SK-N-SH (cell line): Measurements from ENCODE around the gene FCHSD2. TPM values are rescaled to one million over a fixed set of nuclear protein-coding genes. Genes with fewer than 3 reads are reported as not detected.

Experiments
- CTCF ChIA-PET: fragments of 300-600, 350-600 bp; formaldehyde crosslinking; extraction: SDS; loops from one replicate; lab custom pipeline; 2021; lab: Yijun Ruan, JAX
- POLR2A ChIA-PET: fragments of 350-600 bp; sonication (Branson Sonifier 250); formaldehyde crosslinking; extraction: SDS; loops from one replicate; lab custom pipeline; 2020; ENCODE audit warnings: antibody characterized with exemption, inconsistent platforms; lab: Yijun Ruan, JAX
- DNase-seq: peaks from one replicate; pipeline ENCODE4 v3.0.0; 2012
- H2AFZ ChIP-seq: fragments of 200-600 bp; sonication (generic); 2 replicates; pipeline ENCODE4 v1.8.1; 2016; ENCODE audit warnings: antibody characterized with exemption, mild to moderate bottlenecking, low read depth
- H3F3A ChIP-seq: fragments of 200-600 bp; sonication (generic); replicated peaks from 2 replicates; pipeline ENCODE3; 2016; ENCODE audit warnings: antibody characterized with exemption, mild to moderate bottlenecking; ENCODE audit not compliant: insufficient read depth
- H3K27ac ChIP-seq, 2 experiments: fragments of 200-500 bp in 1 of 2; fragments of 200-600 bp in 1 of 2; sonication (Bioruptor generic) in 1 of 2; sonication (generic), shearing (Covaris generic) in 1 of 2; 2 replicates each; pipeline versions ENCODE4 v1.5.1 to v1.6.1; 2014 to 2016; ENCODE audit warnings: low read depth in 2 of 2, inconsistent platforms in 1 of 2, low read length in 1 of 2, mild to moderate bottlenecking in 1 of 2, mixed read lengths in 1 of 2
- H3K27me3 ChIP-seq: fragments of 200-600 bp; sonication (generic), shearing (Covaris generic); 2 replicates; pipeline ENCODE4 v1.6.1; 2016; ENCODE audit warnings: mixed run types; ENCODE audit not compliant: insufficient read depth
- H3K36me3 ChIP-seq, 2 experiments: fragments of 200-500 bp in 1 of 2; fragments of 200-600 bp in 1 of 2; sonication (Bioruptor generic) in 1 of 2; sonication (generic) in 1 of 2; replicated peaks in 1 of 2; 2 replicates each; pipeline versions ENCODE3 to v1.5.1; 2014 to 2016; ENCODE audit warnings: low read length in 1 of 2, mild to moderate bottlenecking in 1 of 2; ENCODE audit not compliant: insufficient read depth in 2 of 2, control insufficient read depth in 1 of 2
- H3K4me1 ChIP-seq, 2 experiments: fragments of 200-500 bp in 1 of 2; fragments of 200-600 bp in 1 of 2; sonication (Bioruptor generic) in 1 of 2; sonication (generic), shearing (Covaris generic) in 1 of 2; 2 replicates each; pipeline versions ENCODE4 v1.5.1 to v1.6.1; 2014 to 2016; ENCODE audit warnings: low read depth in 1 of 2, low read length in 1 of 2, mixed run types in 1 of 2; ENCODE audit not compliant: insufficient read depth in 2 of 2, control insufficient read depth in 1 of 2
- H3K4me2 ChIP-seq: fragments of 200-600 bp; sonication (generic), shearing (Covaris generic); 2 replicates; pipeline ENCODE4 v1.6.1; 2017; ENCODE audit warnings: mixed run types
- H3K4me3 ChIP-seq, 2 experiments: fragments of 200-500 bp in 1 of 2; fragments of 200-600 bp in 1 of 2; sonication (Bioruptor generic) in 1 of 2; sonication (generic), shearing (Covaris generic) in 1 of 2; 2 replicates each; pipeline versions ENCODE4 v1.5.1 to v1.8.1; 2014 to 2016; ENCODE audit warnings: low read depth in 2 of 2, inconsistent platforms in 1 of 2, low read length in 1 of 2, mild to moderate bottlenecking in 1 of 2, mixed read lengths in 1 of 2, moderate library complexity in 1 of 2
- H3K79me2 ChIP-seq: fragments of 200-600 bp; sonication (generic); 2 replicates; pipeline ENCODE4 v1.8.1; 2017; ENCODE audit warnings: mild to moderate bottlenecking; ENCODE audit not compliant: insufficient read depth
- H3K9ac ChIP-seq: fragments of 200-600 bp; sonication (generic); 2 replicates; pipeline ENCODE4 v1.6.1; 2017; ENCODE audit warnings: mixed run types
- H3K9me2 ChIP-seq: fragments of 200-600 bp; sonication (generic); 2 replicates; pipeline ENCODE4 v1.6.1; 2017; ENCODE audit warnings: mixed run types
- H3K9me3 ChIP-seq: fragments of 200-600 bp; sonication (generic); 2 replicates; pipeline ENCODE4 v1.6.1; 2017; ENCODE audit warnings: mixed run types, mild to moderate bottlenecking, moderate library complexity
- H4K20me1 ChIP-seq: fragments of 200-600 bp; sonication (generic); 2 replicates; pipeline ENCODE4 v1.6.1; 2017; ENCODE audit warnings: mild to moderate bottlenecking, mixed run types; ENCODE audit not compliant: insufficient read depth
- CHD2 ChIP-seq: fragments of 150-350 bp; IDR thresholded peaks from 2 replicates; pipeline ENCODE4 v1.6.1; 2018; ENCODE audit warnings: low read length; ENCODE audit not compliant: partially characterized antibody
- ELF1 ChIP-seq: IDR thresholded peaks from 2 replicates; pipeline ENCODE4 v1.4.0; 2012
- EP300 ChIP-seq, 2 experiments: IDR thresholded peaks; 2 replicates each; pipeline versions ENCODE4 v1.4.0 to v1.6.1; 2012; ENCODE audit warnings: borderline replicate concordance in 1 of 2, low read depth in 1 of 2, low read length in 1 of 2
- FOXM1 ChIP-seq: IDR thresholded peaks from 2 replicates; pipeline ENCODE4 v1.4.0; 2012; ENCODE audit warnings: low read depth, mild to moderate bottlenecking
- GATA2 ChIP-seq: sonication (generic); formaldehyde crosslinking; IDR thresholded peaks from 2 replicates; pipeline ENCODE4 v1.5.0; 2020; ENCODE audit warnings: mild to moderate bottlenecking, missing genetic modification reagents
- JUND ChIP-seq: IDR thresholded peaks from 2 replicates; pipeline ENCODE4 v1.4.0; 2012
- MEF2A ChIP-seq: IDR thresholded peaks from 2 replicates; pipeline ENCODE4 v1.4.0; 2012; ENCODE audit warnings: low read depth, borderline replicate concordance
- NFIC ChIP-seq: IDR thresholded peaks from 2 replicates; pipeline ENCODE4 v1.4.0; 2012; ENCODE audit warnings: borderline replicate concordance
- POLR2AphosphoS5 ChIP-seq: IDR thresholded peaks from 2 replicates; pipeline ENCODE4 v1.6.1; 2012; ENCODE audit warnings: low read depth, low read length
- RAD21 ChIP-seq: IDR thresholded peaks from 2 replicates; pipeline ENCODE4 v1.6.1; 2012; ENCODE audit warnings: mild to moderate bottlenecking, low read length
- RCOR1 ChIP-seq: fragments of 150-350 bp; IDR thresholded peaks from 2 replicates; pipeline ENCODE4 v1.6.1; 2017; ENCODE audit warnings: antibody characterized with exemption, low read length
- SIN3A ChIP-seq: IDR thresholded peaks from 2 replicates; pipeline ENCODE4 v1.6.1; 2012; ENCODE audit warnings: low read depth, mild to moderate bottlenecking, low read length, moderate library complexity, borderline replicate concordance
- SMC3 ChIP-seq: IDR thresholded peaks from 2 replicates; pipeline ENCODE4 v1.6.1; 2012; ENCODE audit warnings: low read depth, low read length, improper control_type of control experiment
- TAF1 ChIP-seq: IDR thresholded peaks from 2 replicates; pipeline ENCODE4 v1.6.1; 2012; ENCODE audit warnings: low read depth, mild to moderate bottlenecking, low read length, moderate library complexity, borderline replicate concordance
- TEAD4 ChIP-seq: IDR thresholded peaks from 2 replicates; pipeline ENCODE4 v1.4.0; 2012; ENCODE audit warnings: mild to moderate bottlenecking, borderline replicate concordance; ENCODE audit not compliant: insufficient read depth
- USF2 ChIP-seq: fragments of 150-350 bp; IDR thresholded peaks from 2 replicates; pipeline ENCODE4 v1.6.1; 2017; ENCODE audit warnings: antibody characterized with exemption, low read length, low read depth, borderline replicate concordance
- YY1 ChIP-seq: IDR thresholded peaks from 2 replicates; pipeline ENCODE4 v1.4.0; 2012; ENCODE audit warnings: low read depth, mild to moderate bottlenecking
- WGBS: methylation state at CpG from one replicate; pipeline ENCODE4 v1.1.6; 2017; ENCODE audit warnings: low lambda C conversion rate; 5-methylcytosine and 5-hydroxymethylcytosine counted together
- polyA plus RNA-seq, 3 experiments: library from polyadenylated mRNA; depleted of rRNA; stranded (reverse); fragments of >200 nt; gene quantifications; 2 replicates each; pipeline ENCODE4 v1.2.3, GENCODE V29; 2012

The FCHSD2 gene
- polyA plus RNA-seq, 1 of the 3 experiments (the other 2 are of a cell fraction), result 10.4 TPM

- TF ChIP-seq EP300 (IDR thresholded peaks at IDR 0.05; ENCODE audit: borderline replicate concordance in 1 of 2, low read depth in 1 of 2, low read length in 1 of 2) (peak in 1 of 2 experiments; percentile 76; a peak in 2 of 4 replicates), JUND (no peak), RCOR1 (peak; percentile 81), GATA2 (CRISPR knock-in tag) (peak; percentile 78), USF2 (no peak), ELF1 (no peak), RAD21 (no peak), TEAD4 (no peak), SMC3 (no peak), CHD2 (peak; percentile 57), MEF2A (no peak), POLR2AphosphoS5 (no peak)
- TF ChIP-seq, all 33 proteins: peak for 4
- H3K4me3 ChIP-seq, result no peak overlapping the region
- WGBS, result 91% methylated on average over 3 of the region's 3 CpGs
- peaks cover 0 to 11% of the 10 kb centered on the region in 2 experiments; a peak in 2 of 4 replicates for H3K4me1 ChIP-seq
- H3F3A ChIP-seq, result no peaks in the 10 kb centered on the region
- ChIA-PET CTCF (interaction anchor here (0.6 kb wide), 1 partner anchor 354 kb away, joined by 3 read pairs; no protein-coding TSS in a partner anchor), POLR2A (no interaction called here)
- H3K9ac ChIP-seq, result no peak overlapping the region
- peak; percentile 44 for DNase-seq
- H3K36me3 ChIP-seq, result no peaks in the 10 kb centered on the region
- H3K27ac ChIP-seq, result no peak overlapping the region
- H3K9me2 ChIP-seq, result no peaks in the 10 kb centered on the region
- H3K4me2 ChIP-seq, result no peak overlapping the region
- no peaks in the 10 kb centered on the region for H3K27me3 ChIP-seq
- H2AFZ ChIP-seq, result no peak overlapping the region
- H3K79me2 ChIP-seq, result peaks cover 11% of the 10 kb centered on the region
- H4K20me1 ChIP-seq, result no peaks in the 10 kb centered on the region
- H3K9me3 ChIP-seq, result no peaks in the 10 kb centered on the region
These were observed 86.3 kb downstream of the FCHSD2 start for GRCh38 chr11:73055655-73056354.

GRCh38 chr11:73055002-73055401, 87.1 kb downstream of the FCHSD2 start:
- peaks cover 11% of the 10 kb centered on the region for H3K79me2 ChIP-seq
- no peak overlapping the region for H3K9ac ChIP-seq
- TF ChIP-seq FOXM1 (no peak), TAF1 (no peak), SIN3A (no peak), JUND (no peak), YY1 (no peak), NFIC (no peak), EP300 (IDR thresholded peaks at IDR 0.05; ENCODE audit: borderline replicate concordance in 1 of 2, low read depth in 1 of 2, low read length in 1 of 2) (no peak), USF2 (no peak), CHD2 (no peak), POLR2AphosphoS5 (no peak), RCOR1 (no peak), GATA2 (CRISPR knock-in tag) (no peak)
- ChIA-PET POLR2A (no interaction called here), CTCF (interaction anchor here (0.6 kb wide), 1 partner anchor 353 kb away, joined by 3 read pairs; no protein-coding TSS in a partner anchor)
- 93% methylated on average over 5 of the region's 5 CpGs for WGBS
- H2AFZ ChIP-seq, result no peak overlapping the region
- no peak overlapping the region for H3K4me2 ChIP-seq
- H3K36me3 ChIP-seq, result no peaks in the 10 kb centered on the region
- peak overlapping the region in 1 of 2 experiments; percentile 82; a peak in 1 of 4 replicates for H3K27ac ChIP-seq
- H3K9me3 ChIP-seq, result no peaks in the 10 kb centered on the region
- DNase-seq, result no peak
- no peaks in the 10 kb centered on the region for H3K27me3 ChIP-seq
- no peak overlapping the region for H3K4me3 ChIP-seq
- H3K4me1 ChIP-seq, result peaks cover 0 to 11% of the 10 kb centered on the region in 2 experiments; a peak in 2 of 4 replicates
- no peaks in the 10 kb centered on the region for H3K9me2 ChIP-seq
- H4K20me1 ChIP-seq, result no peaks in the 10 kb centered on the region
- H3F3A ChIP-seq, result no peaks in the 10 kb centered on the region
